Activated naive CD4-positive, alpha-beta T cell treated with Interleukin-2 at 50 U/mL for 16 hours (primary cell): ENCODE results near the gene TRPV6.
A peak's percentile ranks its signal among the peaks of the same experiment; 100 is the strongest.

ENCODE experiments used
- DNase-seq: peaks from one replicate; pipeline ENCODE4 v3.0.0-alpha.2; 2020

The TRPV6 gene

DNA sequence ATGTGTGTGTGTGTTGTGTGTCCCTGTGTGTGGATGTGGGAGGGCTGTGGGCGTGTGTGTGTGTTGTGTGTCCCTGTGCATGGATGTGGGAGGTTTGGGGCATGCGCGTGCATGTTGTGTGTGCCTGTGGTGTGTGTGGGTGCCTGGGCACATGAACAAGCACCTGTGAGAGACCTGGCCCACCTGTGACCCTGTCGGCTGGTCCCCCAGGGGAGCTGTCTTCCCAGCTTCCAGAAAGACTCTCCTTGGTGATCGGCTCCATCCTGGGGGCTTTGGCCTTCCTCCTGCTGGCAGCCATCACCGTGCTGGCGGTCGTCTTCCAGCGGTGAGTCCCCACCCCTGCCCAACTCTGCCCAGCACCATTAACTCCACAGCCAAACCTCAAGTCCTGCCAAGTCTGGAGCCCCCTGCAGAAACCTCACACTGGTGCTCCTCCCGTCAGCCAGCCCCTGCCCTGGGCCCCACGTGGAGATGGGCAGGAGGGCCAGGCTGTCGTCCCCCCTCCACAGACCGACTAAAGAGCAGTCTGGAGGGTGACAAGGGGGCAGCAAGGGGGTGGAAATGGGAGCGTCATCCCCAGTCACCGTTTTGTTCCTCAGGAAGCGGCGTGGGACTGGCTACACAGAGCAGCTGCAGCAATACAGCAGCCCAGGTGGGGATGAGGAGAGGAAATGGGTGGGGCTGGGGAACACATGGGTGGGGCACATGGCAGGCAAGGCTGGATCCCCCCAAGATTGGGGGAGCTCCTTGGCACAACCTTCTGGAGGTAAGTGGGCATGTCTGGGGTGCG lies 18.0 kb downstream of the TRPV6 start:
- no peak for DNase-seq

DNA sequence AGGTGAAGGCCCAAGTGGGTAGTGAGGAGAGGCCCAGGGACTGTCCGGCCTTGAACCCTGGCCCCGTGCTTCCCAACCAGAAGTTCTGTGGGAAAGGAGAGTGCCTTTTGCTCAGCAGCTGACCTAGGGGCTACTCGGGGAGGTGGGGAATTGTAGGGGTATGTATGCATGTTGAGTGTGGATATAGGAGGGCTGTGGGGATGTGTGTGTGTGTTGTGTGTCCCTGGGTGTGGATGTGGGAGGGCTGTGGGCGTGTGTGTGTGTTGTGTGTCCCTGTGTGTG lies 18.5 kb downstream of the TRPV6 start:
- DNase-seq, result no peak

DNA sequence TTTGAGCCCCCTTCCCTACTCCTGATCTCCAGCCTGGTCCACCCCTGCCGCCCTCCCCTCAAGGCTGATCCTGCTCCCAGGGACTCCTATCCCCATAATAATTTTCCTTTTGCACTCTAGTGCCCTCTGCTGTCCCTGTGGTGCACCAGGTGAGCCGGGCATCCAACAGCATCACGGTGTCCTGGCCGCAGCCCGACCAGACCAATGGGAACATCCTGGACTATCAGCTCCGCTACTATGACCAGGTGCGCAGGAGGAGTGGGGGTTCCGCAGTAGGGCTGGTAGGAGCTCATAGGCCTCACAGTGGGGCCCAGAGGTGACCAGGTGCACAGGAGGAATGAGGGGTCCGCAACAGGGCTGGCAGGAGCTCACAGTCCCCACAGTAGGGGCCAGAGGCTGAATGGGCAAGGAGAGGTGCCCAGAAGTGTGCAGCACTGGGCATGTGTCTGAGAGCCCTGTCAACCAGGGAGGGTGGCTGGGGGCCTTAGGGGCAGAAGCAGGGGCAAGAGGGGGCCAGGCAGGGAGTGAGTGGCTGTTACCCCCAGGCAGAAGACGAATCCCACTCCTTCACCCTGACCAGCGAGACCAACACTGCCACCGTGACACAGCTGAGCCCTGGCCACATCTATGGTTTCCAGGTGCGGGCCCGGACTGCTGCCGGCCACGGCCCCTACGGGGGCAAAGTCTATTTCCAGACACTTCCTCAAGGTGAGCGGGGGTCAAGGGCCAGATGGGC lies 19.0 kb downstream of the TRPV6 start:
- no peak for DNase-seq

DNA sequence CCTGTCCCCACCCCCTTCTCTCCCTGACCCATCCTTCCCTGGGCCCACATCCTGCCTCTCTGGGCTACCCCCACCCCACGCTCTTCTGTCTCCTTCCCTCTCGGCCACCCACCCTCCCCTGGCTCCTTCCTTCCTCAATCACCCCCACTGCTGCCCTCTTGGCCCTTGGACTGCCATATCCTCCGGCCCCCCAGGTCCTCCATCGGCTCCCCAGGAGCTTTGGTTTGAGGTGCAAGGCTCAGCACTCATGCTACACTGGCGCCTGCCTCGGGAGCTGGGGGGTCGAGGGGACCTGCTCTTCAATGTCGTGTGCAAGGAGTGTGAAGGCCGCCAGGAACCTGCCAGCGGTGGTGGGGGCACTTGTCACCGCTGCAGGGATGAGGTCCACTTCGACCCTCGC lies 19.8 kb downstream of the TRPV6 start:
- DNase-seq, result no peak

DNA sequence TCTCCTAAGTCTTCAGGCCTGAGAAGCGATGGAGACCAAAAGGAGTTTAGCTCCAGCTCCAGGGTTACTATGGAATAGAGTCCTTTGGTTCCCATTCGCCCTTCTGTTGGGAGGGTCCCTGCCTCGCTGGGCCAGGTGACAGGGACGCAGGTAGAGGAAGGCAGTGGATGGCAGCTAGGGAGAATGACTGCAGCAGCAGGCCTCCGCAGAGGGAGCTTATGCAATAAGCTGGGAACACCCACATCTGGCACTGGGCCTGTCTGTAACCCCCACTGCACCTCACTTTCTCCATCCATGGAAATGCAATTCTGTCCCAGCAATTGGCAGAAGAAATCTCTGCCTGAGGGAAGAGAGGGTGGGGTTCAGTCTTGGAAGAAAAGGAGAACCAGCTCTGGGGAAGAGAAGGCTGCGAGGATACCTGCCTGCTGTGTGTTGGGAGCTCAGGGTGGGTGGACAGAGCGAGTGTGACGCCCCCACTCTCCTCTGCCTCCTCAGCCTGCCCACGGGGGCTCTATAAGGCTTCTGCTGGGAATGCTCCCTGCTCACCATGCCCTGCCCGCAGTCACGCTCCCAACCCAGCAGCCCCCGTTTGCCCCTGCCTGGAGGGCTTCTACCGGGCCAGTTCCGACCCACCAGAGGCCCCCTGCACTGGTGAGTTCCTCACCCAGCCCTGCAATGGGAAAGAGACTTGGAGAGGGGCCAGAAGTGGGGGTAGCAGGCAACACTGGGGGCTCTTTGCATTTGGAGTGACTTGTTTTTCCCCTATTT lies 20.4 kb downstream of the TRPV6 start:
- DNase-seq, result no peak

DNA sequence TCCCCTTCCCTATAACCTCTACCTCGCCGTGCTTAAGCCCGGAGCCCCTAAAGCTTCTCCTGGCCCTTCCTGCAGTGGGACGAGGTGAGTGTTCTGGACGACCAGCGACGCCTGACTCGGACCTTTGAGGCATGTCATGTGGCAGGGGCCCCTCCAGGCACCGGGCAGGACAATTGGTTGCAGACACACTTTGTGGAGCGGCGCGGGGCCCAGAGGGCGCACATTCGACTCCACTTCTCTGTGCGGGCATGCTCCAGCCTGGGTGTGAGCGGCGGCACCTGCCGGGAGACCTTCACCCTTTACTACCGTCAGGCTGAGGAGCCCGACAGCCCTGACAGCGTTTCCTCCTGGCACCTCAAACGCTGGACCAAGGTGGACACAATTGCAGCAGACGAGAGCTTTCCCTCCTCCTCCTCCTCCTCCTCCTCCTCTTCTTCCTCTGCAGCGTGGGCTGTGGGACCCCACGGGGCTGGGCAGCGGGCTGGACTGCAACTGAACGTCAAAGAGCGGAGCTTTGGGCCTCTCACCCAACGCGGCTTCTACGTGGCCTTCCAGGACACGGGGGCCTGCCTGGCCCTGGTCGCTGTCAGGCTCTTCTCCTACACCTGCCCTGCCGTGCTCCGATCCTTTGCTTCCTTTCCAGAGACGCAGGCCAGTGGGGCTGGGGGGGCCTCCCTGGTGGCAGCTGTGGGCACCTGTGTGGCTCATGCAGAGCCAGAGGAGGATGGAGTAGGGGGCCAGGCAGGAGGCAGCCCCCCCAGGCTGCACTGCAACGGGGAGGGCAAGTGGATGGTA lies 21.5 kb downstream of the TRPV6 start:
- no peak for DNase-seq

DNA sequence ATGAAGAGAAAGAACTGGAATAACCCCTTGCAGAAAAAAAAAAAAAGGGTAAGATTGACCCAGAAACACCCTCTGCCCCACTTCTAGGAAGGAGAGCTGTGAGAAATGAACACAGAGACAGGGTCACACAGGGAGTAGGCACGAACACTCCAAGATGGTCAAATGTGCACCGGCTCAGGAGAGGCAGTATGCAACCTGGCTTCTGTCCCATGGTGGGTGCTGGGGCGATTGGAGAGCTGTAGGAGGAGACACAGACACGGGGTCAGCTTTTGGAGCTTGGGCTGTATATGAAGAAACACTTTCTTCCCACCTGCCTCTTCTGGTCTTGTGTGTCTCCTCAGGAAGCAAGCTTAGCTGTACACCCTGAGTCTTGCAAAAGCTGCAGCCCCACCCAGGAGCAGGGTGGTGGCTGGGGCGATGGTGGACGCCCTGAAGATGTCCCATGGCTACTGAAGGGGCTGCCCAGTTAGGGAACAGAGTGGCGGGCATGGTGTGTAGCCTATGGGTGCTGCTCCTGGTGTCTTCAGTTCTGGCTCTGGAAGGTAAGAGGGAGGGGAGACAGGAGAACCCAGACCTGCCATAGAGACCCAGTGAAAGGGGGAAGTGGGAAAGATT lies 22.7 kb downstream of the TRPV6 start:
- no peak for DNase-seq

DNA sequence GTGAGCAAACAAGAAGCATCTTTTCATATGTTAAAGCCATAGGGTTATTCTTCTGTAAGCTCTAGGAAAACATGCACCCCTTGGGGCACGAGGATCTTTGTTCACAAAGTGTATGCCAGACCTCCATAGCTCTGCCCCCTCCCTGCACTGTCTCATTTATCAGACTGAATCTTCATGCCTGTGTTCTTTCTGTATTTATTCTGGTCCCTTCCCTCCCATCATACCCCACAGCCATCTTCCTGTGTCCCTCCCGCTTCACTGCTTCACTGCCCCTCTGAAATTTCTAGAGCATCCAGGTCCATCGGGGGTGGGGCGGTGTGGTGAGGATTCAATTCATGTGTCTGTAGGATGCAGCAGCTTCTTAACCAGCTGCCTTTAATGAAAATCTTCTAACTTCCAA lies 23.2 kb downstream of the TRPV6 start:
- no peak for DNase-seq

DNA sequence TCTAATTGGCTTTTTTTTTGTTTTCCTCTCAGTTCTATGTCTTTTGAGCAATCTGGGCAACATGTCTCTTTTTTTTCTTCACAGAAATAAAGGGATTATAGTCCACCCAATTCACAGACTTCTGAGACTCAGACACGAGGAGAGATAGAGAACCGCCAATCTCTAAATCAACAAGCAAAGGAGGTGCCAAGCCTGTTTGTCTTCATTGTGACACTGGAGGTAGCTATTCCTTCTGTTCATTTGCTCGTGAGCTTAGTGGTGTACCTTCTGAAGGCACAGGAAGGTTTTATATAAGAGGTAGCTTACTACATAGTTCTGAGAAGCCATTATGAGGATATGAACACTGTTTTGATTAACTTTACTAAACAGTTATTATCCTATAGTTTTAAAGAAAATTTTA lies 24.6 kb downstream of the TRPV6 start:
- DNase-seq, result no peak

DNA sequence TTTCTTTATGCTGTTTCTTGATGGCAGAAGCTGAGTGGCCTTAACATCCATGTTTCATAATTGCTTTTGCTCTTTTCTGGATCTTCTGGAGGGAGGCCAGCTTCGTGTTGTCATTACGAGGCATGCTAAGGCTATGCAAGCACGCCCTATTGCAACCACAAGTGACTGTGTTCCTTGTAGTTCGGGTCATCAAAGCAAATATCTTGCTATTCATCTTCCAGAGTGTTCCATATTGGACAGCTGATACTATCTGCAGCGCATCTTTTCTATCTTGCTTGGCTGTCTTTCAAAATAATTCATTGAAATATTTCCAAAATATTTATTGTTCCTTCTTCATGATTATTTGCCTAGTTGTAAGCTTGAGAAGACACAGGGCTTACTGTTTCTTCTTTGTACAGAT lies 25.7 kb downstream of the TRPV6 start:
- DNase-seq, result no peak

DNA sequence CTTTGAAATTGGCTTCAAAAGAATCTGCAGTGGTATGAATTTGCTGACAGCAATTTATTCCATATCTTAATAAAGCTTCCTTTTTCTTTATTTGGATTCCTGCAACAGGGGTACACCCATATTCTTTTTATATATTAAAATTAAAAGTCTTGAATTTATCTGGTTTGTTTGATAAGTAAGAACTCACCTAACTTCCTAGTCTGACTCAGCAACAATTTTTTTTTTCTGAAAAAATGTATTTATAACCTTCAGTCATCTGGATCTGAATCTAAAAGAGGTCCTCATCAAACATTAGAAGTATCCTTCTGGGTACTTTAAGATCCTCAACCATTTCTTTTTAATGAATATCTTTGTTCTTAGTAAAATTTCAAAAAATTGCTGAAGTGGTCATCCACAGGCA lies 26.1 kb downstream of the TRPV6 start:
- DNase-seq, result no peak

DNA sequence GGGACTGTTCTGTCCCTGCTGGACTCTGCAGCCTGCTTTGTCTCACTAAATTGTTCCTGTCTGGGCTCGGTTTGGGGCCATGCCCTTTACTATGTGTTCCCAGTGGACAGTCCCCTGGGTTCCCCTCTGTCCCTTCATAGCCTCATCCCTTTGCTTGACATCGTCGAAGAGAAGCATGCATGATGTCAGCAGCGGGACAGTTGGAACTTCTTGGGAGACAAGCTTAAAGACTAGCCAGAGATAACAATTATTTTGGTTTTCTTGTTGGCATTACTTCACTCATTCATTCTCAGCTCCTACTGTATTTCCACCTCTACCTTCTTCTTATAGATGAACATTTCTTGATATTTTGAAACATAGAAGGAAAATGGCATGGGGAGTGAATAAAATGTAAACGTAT lies 27.9 kb downstream of the TRPV6 start:
- no peak for DNase-seq

DNA sequence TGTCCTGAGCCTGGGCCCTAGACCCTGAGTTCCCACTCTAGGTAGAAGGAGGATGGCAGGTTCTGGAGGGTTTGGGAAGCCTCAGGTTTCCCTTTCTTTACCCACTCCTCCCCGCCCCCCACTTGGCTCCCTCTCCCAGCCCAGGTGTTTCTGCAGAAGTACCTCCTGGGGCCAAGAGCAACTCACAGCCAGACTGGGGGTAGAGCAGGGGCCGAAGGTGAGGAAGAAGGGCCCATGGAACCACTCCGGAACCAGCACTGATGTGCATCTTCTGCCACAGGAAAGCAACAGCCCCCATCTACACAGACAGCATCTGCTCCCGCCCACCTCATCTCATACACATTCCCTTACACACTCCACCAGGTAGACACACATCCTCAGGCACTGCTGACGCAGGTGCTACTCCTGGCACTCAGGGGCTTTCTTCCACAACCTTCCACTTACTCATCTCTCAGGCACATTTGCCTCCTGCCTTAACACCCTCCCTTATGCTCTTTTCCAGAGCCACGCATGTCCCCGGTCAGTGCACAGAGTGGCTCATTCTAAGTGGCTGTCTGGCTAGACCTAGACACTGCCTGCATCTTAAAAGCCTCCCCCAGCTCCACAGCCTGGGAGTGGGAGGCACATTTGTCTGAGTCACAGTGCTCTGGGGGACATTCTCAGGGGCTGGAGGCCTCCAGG lies 28.8 kb downstream of the TRPV6 start:
- DNase-seq, result no peak

DNA sequence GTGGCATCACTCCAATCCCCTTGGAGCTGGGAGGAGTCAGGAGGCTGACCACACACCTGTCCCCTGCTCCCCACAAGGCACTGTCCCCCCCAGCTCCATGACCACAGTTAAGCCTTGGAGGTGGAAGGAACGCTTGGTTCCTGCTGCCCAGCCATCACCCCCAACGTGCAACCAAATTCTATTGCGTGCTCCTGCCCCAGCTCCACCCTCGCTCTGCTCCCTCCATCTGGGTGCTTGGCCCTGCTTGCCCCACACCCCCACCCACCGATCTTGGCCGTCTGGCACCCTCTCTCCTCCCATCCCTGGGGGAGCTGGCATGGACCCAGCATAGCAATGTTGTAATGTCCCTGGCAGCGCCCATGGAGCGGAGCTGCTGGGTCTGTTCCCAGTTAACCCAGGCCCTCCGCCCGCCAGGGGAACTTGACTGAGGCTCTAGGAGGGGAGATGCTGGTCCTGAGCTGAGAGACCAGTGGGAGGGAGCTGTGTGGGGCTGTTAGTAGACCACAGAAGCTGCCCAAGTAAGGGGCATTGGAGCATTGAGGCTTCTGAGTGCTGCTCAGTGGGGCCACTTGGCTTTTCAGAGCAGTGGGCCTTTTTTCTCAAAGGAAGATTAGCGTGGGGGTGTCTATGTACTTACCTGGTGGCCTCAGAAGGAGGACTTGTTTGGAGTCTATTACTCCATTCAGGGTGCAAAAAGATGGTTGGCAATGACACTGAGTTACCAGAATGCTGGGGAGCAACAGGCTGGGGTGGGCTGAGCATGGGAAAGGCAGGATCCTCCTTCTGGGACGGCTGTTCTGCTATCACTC lies 29.6 kb downstream of the TRPV6 start:
- DNase-seq, result no peak

DNA sequence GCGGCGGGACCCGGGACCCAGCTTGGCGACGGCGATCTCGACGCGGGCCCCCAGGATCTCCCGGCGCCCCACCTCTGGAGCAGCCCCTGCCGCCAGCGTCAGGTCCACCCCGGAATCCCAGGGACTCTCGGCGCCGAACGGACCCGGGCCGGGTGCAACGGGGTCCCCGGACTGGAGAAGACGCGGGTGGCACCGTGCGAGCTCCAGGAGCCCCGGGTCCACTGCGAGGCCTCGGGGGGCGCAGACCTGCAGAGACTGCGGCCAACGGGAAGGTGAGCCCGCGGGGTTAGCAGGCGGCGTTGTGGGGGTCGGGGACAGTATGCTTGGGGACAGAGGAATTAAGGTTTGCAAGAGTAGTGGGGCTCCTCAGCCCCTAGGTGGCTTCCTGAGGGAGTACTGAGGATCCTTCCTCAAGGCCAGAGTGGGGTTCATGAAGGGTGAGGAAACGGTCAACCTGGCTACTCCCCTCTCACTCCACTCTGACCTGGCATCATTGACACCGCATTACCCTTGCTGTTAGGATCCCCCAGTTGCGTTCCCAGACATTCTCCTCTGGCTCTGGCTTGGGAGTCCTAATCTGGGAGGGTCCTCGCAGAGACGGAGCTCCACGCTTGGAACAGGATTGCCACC lies 30.3 kb downstream of the TRPV6 start:
- DNase-seq, result no peak

DNA sequence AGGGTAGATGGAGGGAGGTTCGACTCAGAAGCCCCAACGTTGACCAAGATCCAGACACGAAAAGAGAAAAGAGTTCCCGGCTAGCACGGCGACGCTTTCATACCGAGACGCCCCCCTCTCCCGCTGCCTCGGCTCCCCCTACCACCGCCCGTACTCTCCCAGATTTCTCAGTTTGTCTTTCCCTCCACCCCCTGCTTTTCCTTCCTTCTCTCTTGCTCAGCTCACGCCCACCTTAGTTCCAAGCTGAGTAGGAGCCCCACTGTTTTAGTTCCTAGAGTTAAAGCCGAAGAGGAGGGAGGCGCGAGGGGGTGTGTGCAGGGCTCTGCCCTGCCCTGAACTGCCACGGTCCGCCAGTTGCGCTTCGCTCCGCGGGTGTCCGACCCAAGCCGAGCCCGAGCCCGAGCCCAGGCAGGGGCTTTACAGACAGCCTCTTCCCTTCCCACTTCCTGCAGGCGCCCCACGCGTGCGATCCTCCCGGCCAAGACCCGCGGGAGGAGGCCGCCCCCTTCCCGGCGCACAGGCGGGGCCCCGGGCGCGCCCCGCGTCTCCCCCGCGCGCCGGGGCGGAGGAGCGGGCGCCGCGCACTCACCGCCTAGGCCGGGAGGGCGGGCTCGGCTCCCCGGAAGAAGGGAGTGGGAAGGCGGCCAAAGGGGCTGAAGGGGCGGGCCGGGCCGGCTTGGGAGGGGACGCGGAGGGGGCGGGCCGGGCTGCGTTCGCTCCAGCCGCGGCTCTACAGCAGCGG lies 31.0 kb downstream of the TRPV6 start, which contains the start of gene EPHB6:
EPHB6 (plus strand) TSS at position 705 of the 742 bp plus-strand sequence. CDS start 8,152 bp downstream, outside the sequence.
- DNase-seq, result peak; percentile 62

DNA sequence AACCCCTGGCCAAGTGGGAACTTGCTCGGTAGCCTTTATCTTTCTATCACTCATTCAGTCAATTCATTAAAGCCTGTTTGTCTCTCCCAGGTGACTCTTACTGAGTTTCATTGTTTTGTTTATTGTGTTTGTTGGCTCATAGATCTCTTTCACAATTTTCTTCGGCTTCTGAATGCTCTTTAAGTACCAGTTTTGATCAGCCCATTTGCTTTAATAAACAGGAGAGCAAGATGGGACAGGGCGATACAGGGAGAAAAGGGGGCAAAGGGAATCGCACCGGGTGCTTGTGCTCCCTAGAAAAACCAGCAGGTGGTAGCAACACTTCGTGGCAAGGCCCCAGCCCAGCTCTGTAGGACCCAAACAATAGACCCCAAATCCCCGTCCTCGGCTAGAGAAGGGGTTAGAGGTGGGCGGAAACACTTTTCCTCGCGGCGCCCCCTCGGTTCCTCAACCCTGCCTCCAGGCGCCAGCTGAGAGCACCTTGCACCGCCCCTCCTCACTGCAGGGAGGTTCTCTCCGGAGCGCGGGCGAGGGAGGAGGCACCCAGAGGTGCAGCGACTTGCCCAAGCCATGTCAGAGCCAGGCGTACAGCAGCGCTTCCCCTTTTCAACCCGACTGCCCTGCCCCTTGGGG lies 31.7 kb downstream of the TRPV6 start:
- peak; percentile 68 for DNase-seq

DNA sequence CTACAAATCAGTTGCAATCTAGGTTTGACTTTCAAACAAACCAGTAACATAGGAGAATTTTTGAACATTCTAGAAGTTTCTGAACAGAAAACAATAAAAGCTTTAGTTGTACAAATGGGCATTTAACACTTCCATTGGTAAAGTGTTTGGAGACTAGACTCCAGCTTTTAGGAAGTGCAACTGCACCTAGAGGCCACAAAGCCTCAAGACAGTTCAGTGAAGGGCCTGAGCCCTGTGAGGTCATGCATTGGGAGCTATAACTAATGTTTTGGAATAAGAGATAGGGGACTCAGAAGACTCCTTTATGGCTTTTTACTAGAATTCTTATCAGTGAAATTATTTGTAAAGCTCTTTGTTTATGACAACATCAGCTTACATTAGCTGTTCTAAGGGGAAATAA lies 33.6 kb downstream of the TRPV6 start:
- no peak for DNase-seq

DNA sequence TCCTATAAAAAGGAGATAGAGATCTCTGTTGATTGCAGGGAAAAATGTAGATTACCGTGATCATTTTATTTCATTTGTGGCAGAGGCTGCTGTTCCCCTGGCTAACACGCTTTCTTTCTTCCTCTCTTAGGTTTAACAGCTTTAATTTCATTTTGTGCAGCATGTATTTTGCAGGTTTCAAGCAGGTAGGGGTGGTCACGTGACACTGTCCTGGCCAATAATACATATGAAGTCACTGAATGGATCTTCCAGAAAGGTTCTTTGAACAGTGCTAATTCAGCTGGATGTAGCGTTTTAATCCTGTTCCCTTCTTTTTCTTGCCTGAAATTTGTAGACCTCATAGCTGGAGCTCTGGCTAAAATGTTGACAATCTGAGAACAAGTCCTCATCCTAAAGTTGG lies 34.3 kb downstream of the TRPV6 start:
- DNase-seq, result no peak
